H7 (cell line): ENCODE measurements around the gene HMGXB4. TPM values are rescaled to one million over a fixed set of nuclear protein-coding genes. Genes with fewer than 3 reads are reported as not detected.

ENCODE experiments used
- DNase-seq: peaks from one replicate; pipeline ENCODE4 v3.0.0; 2012
- H3K27me3 ChIP-seq: 2 replicates; pipeline ENCODE4 v1.6.0; 2011; ENCODE audit warnings: mild to moderate bottlenecking, low read length; ENCODE audit not compliant: control insufficient read depth, insufficient read depth
- H3K36me3 ChIP-seq: replicated peaks from 2 replicates; pipeline ENCODE4 v1.5.1; 2011; ENCODE audit warnings: low read length; ENCODE audit not compliant: control insufficient read depth, insufficient read depth
- H3K4me3 ChIP-seq: 2 replicates; pipeline ENCODE4 v1.5.1; 2011; ENCODE audit warnings: low read depth, mild to moderate bottlenecking, control low read depth, low read length, moderate library complexity; ENCODE audit not compliant: insufficient read depth
- total RNA-seq: library from RNA; depleted of rRNA; stranded (reverse); fragments of >200 nt; shearing (Covaris generic); gene quantifications from 2 replicates; pipeline ENCODE4 v1.2.3, GENCODE V29; 2014; rRNA removed

HMGXB4 gene
- total RNA-seq, 1 experiment from 2014 or later: 17.1 TPM

DNA sequence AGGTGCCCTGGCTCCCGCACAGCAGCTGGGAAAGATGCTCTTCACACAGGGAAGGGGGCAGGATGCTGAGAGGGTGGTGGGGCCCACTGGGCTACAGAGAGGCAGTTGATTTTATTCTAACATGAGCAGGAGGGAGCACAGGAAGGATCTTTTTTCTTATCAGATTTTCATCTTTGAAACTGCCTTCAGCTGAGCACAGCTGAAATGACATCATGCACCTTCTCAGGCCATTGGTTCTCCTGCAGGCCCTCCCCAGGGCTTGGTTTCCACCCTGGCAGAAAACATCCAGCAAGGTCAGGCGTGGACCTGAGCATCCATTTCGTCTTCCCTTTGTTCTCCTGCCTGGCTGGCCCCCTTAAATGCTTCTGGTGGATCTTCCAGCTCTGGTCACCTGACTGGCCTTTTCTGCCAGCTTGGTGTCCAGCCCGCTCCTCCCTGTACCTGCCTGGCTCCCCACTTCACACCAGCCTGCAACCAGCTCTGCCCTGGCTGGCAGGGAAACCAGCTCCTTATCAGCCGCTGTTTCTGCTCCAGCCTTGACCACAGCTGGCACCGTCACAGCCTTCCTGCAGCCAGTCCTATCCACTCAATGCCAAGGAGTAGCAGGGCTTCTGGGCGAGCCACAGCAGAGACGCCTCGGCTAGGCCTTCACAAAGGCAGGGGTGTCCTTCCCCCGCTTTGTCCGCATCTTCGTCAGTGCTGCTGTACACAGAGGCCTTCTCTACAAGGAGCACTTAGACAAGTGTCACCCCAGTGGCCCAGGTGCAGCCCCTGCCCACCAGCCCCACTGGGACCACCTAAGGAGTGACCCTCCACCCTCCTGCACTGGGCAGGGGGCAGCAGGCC is 78.9 kb downstream of the HMGXB4 start:
- Histone ChIP-seq H3K4me3 (no peak overlapping the region), H3K27me3 (no peaks in the 10 kb centered on the region), H3K36me3 (peaks cover 2% of the 10 kb centered on the region)
- no peak for DNase-seq

DNA sequence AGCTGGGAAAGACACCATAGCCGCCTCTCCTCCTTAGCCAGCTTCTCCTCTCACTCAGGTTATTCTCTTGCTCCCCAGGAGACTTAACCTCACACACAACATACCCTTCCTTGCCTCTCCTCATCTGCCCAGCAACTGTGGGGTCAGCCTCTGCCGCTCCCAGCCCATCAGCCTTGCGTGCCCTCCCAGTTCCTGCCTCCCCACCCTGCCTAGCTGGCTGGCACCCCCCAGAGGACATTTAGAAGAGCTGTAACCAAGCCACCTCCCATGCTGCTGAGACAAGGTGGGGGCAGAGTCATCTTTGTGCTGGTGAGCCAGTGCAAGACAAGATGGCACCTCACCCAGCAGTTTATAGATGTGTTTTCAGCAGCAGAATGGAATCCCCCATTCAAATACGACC is 80.6 kb downstream of the HMGXB4 start:
- no peaks in the 10 kb centered on the region for H3K27me3 ChIP-seq
- no peak overlapping the region for H3K4me3 ChIP-seq
- no peaks in the 10 kb centered on the region; the same call in none of the 2 replicates for H3K36me3 ChIP-seq
- DNase-seq: peak; percentile 76

DNA sequence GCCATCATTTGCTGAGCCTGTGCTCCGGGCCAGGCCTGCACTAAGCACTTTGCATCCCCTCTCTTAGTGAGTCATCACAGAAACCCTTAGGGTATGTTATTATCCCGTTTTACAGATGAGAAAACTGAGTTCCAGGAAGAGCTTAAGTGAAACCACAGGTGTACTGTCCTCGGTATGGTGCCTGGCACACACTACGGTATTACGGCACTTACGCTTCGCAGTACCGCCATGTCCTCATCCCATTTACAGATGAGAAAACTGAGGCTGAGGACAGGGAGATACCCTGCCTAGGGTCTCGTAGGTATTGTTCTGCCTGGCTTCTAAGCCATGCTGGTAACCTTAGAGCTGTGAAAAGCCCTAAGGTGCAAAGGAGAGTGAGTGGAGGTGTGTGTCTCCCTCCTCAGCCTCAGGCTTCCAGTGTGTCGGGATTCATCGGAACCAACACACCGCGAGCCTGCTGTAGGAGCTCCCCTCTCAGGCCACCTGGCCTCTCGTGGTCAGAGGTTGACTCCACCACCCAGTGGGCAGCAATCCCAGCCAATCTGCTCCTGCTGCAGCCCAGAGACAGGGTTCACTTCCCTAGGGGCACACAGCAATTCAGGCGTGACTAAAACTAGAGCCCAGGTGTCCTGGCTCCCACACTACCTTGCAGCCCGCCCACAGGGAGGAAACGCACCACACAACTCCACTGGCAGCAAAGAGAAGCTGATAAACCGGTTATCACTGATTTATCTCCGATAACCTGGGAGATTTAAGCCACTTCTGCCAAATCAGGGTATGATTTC is 84.0 kb downstream of the HMGXB4 start:
- H3K36me3 ChIP-seq: no peaks in the 10 kb centered on the region; the same call in none of the 2 replicates
- DNase-seq: no peak
- no peaks in the 10 kb centered on the region for H3K27me3 ChIP-seq
- H3K4me3 ChIP-seq: no peak overlapping the region

DNA sequence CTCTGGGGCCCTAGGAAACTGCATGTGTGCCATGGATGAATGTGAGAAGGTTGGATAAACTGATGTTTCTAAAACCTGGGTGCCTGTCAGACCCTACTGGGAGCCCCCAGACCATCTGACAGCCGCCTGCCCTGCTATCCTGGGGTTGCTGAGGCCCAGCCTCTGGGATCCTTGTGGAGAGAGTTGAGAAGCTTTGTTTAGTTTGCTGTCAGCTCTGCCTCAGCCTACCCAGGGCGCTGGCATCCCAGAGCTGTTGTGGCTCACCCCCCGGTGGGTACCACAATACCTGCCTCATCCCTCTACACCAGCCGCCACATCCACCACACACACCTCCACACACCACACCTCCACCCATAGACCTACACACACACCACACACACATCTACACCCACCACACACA is 85.1 kb downstream of the HMGXB4 start:
- Histone ChIP-seq H3K4me3 (no peak overlapping the region), H3K36me3 (no peaks in the 10 kb centered on the region; the same call in none of the 2 replicates), H3K27me3 (no peaks in the 10 kb centered on the region)
- no peak for DNase-seq

DNA sequence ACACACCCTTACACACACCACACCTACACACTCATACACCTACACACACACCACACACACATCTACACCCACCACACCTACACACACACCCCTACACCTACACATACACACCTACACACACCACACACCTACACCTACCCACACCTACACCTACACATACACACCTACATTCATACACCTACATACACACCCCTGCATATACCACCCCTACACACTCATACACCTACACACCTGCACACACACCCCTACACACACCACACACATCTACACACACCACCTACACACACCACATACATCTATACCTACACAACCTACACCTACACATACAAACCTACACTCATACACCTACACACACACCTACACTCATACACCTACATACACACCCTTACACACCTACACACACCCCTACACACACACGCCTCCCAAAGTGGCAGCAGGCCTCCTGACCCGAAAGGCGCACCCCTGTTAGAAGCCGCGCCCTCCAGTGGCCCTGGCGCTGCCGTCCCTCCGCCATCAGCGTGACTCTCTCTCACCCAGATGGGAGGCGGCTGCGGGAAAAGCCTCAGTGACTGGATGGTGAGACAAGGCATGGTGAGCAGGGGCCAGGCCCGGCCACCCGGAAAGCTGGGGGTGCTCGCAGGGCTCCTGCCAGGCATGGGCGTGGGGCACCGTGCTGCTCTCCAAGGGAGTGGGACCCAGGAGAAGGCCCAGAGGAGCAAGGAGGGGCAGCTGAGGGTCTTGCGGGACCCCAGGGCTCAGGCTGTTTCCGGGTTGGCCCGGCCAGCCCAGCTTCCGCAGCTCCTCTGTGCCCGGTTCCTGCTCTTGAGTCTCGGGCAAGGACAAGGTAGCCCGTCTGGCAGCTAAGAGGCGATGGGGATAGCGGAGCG is 86.6 kb downstream of the HMGXB4 start:
- Histone ChIP-seq H3K4me3 (no peak overlapping the region), H3K27me3 (no peaks in the 10 kb centered on the region), H3K36me3 (no peaks in the 10 kb centered on the region; the same call in 1 of the 2 replicates)
- peak; percentile 59 for DNase-seq

DNA sequence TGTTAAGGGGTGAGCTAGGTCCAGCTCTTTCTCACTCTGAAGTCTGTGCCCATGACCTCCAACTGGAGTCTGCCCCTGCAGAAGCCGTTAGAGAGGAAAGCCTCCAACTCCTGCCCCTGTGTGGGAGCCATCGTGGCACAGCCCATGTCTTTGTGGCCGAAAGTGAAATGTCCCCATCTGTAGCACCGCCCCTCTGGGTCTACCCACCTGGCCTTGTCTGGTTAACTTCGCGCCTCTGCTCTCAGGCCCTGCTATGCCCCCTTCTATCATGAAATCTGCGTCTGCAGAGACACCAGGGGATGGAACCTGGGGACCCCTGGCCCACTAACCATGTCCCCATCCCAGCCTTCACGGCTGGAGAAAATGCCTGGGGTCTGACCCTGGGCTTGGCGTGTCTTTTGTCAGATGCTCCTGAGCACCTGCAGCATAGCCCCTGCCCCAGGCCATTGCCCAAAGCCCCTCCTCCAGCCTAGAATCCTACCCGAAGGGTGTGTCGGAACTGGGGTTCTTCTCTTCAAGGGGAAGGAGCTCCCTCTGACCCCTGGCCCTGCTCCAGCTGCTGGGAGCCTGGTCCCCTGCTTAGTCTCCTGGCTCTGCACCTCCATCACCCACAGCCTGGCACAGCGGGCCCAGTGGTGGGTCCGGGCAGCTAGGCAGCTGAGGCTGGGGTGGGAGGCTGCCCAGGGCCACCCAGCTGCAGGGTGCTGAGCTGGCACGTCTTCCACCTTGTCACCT is 87.8 kb downstream of the HMGXB4 start:
- DNase-seq: no peak
- Histone ChIP-seq H3K27me3 (no peaks in the 10 kb centered on the region), H3K36me3 (no peaks in the 10 kb centered on the region; the same call in 1 of the 2 replicates), H3K4me3 (no peak overlapping the region)

Other genes starting within 250 kb of the HMGXB4 start
- gene ISX, start 191.3 kb upstream of the HMGXB4 start, total RNA-seq: not detected in 2 replicates
- 27.1 and 28.1 TPM in 2 replicates for gene TOM1, start 42.4 kb downstream of the HMGXB4 start, total RNA-seq
- 8.3 and 20.6 TPM in 2 replicates for gene HMOX1, start 123.6 kb downstream of the HMGXB4 start, total RNA-seq
- 266 and 322 TPM in 2 replicates for gene MCM5, start 142.6 kb downstream of the HMGXB4 start, total RNA-seq